GM18868 (cell line): ENCODE data around the gene KLHL13.
A peak's percentile ranks its signal among the peaks of the same experiment; 100 is the strongest.
"Not testable (repeated sequence)": the region's sequence is repeated elsewhere in the genome, so short reads cannot be mapped to it uniquely, and the experiment has no call there.

Source experiments
- ATAC-seq: cut with Tn5 transposase; IDR thresholded peaks from one replicate; pipeline ENCODE4 v1.9.1; 2021; ENCODE audit warnings: mild to moderate bottlenecking, moderate library complexity; ENCODE audit not compliant: unreplicated experiment

Gene KLHL13

GRCh38 chrX:118074196-118074595 is 42.4 kb downstream of the KLHL13 start:
- no peak for ATAC-seq

GRCh38 chrX:118066867-118067515 is 49.6 kb downstream of the KLHL13 start:
- no peak for ATAC-seq

GRCh38 chrX:118062817-118063615 is 53.6 kb downstream of the KLHL13 start:
- ATAC-seq: peak; percentile 68

- ATAC-seq: peak; percentile 68
These were observed 54.4 kb downstream of the KLHL13 start for GRCh38 chrX:118062048-118062789.

- ATAC-seq: no peak
These were observed 57.7 kb downstream of the KLHL13 start for GRCh38 chrX:118058924-118059323.

- ATAC-seq: no peak
These were observed 59.7 kb downstream of the KLHL13 start for GRCh38 chrX:118056870-118057269.

- no peak for ATAC-seq
These were observed 66.9 kb downstream of the KLHL13 start for GRCh38 chrX:118049713-118050112.

GRCh38 chrX:118047446-118048186 is 69.0 kb downstream of the KLHL13 start:
- peak; percentile 87 for ATAC-seq

GRCh38 chrX:118039591-118039990 is 77.0 kb downstream of the KLHL13 start:
- no peak for ATAC-seq

- no peak for ATAC-seq
These were observed 77.8 kb downstream of the KLHL13 start for GRCh38 chrX:118038614-118039365.

GRCh38 chrX:118026631-118027030 is 90.0 kb downstream of the KLHL13 start:
- ATAC-seq: no peak

GRCh38 chrX:118025226-118025625 is 91.4 kb downstream of the KLHL13 start:
- no peak for ATAC-seq

GRCh38 chrX:118024482-118024881 is 92.1 kb downstream of the KLHL13 start:
- ATAC-seq: peak; percentile 67

- ATAC-seq: no peak
These were observed 93.9 kb downstream of the KLHL13 start for GRCh38 chrX:118022753-118023152.

GRCh38 chrX:118016422-118016821 is 100.2 kb downstream of the KLHL13 start:
- ATAC-seq: no peak

- ATAC-seq: not testable (repeated sequence)
These were observed 114.2 kb downstream of the KLHL13 start for GRCh38 chrX:118002417-118002816.

- no peak for ATAC-seq
These were observed 116.1 kb downstream of the KLHL13 start for GRCh38 chrX:118000518-118000917.

- ATAC-seq: no peak
These were observed 118.4 kb downstream of the KLHL13 start for GRCh38 chrX:117998171-117998570.

GRCh38 chrX:117996918-117997480 is 119.6 kb downstream of the KLHL13 start:
- ATAC-seq: no peak

GRCh38 chrX:117996408-117996807 is 120.2 kb downstream of the KLHL13 start:
- ATAC-seq: no peak
